ENCODE results near the gene ODAPH. TPM values are rescaled to one million over a fixed set of nuclear protein-coding genes. Genes with fewer than 3 reads are reported as not detected.

ODAPH gene
- total RNA-seq, 1 donor from 2014 or later: not detected

Other genes starting within 250 kb of the ODAPH start
- 30.4 TPM for gene RCHY1, start 41.7 kb upstream of the ODAPH start, total RNA-seq
- gene THAP6, start 41.6 kb upstream of the ODAPH start, total RNA-seq: 15.7 TPM
- gene CDKL2, start 74.5 kb downstream of the ODAPH start, total RNA-seq: not detected
- 72.6 TPM for gene G3BP2, start 117.3 kb downstream of the ODAPH start, total RNA-seq
- 68.7 TPM for gene USO1, start 168.5 kb downstream of the ODAPH start, total RNA-seq